Skin of body (tissue), 2 donors: Measurements from ENCODE around the gene FYB1. TPM values are rescaled to one million over a fixed set of nuclear protein-coding genes. Genes with fewer than 3 reads are reported as not detected.
A peak's percentile ranks its signal among the peaks of the same experiment; 100 is the strongest.
"Not testable (repeated sequence)": the region's sequence is repeated elsewhere in the genome, so short reads cannot be mapped to it uniquely, and the experiment has no call there.

Source experiments
- DNase-seq: peaks from one replicate; lab custom pipeline; 2025; lab: John Stamatoyannopoulos, UW
- total RNA-seq: library from RNA; depleted of rRNA; stranded (reverse); fragments of >200 nt; gene quantifications from one replicate; pipeline ENCODE4 v1.2.3, GENCODE V29; 2014

Gene FYB1
- total RNA-seq, 1 donor from 2014 or later = 6.2 TPM

- DNase-seq = no peak
Measured at GRCh38 chr5:39226558-39226957, 7.2 kb upstream of the FYB1 start.

DNA sequence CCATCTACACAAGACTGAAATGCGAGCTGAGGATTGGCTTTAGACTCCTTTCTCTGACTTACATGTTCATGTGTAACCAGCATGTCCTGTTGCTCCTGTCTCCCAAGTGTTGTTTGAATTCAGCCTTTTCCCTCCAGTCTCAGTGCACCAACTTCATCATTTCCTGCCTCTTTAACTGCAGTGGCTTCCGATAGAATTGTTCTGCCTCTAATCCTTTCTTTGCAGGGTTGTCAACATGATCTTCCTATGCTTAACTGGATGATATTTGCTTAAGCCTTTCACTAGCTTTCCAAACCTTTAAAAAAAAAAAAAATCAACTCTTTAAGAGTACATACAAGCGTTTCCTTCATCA, 6.7 kb upstream of the FYB1 start:
- DNase-seq = no peak

DNA sequence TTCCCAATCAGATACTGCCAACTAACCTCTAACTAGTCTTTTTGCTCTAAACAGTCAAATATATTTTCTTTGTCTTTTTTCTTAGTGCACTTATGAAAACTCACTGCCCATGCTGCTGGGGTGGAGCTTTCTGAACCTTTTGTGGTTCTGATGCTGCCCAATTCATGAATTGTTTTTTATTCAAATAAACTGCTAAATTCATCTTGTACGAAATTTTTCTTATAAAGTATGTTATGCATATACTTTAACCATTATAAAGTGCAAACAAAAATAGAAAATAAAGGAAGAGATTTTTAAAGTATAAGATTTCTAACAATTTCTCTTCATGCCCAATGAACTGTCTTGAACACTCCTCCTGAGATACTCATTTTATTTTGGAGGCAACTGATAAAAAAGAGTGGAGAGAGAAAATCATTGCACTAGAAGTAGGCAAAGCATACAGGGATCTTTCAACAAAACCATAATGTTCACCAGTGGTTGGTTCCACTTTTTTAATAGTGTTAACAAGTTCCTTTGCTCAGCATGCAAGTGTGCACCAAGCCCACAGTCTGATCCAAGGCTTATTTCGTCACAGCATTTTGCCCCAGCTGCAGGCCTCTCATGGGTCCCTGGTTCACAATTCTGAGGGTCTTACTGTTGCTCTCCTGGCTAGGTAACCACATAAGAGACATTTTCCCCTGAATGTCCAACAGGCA, 6.2 kb upstream of the FYB1 start:
- no peak for DNase-seq

- DNase-seq = no peak
Measured at GRCh38 chr5:39224196-39224761, 4.9 kb upstream of the FYB1 start.

- no peak for DNase-seq
Measured at GRCh38 chr5:39223565-39224156, 4.3 kb upstream of the FYB1 start.

DNA sequence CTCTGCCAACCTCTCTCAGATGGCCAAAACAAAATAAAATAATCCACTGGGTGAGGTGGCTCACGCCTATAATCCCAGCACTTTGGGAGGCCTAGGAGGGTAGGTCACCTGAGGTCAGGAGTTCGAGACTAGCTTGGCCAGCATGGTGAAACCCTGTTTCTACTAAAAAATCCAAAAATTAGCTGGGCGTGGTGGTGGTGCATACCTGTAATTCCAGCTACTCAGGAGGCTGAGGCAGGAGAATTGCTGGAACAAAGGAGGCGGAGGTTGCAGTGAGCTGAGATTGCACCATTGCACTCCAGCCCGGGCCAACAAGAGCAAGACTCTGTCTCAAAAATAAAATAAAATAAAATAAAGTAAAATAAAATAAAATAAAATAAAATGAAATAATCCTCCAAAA, 2.3 kb upstream of the FYB1 start:
- not testable (repeated sequence) for DNase-seq

DNA sequence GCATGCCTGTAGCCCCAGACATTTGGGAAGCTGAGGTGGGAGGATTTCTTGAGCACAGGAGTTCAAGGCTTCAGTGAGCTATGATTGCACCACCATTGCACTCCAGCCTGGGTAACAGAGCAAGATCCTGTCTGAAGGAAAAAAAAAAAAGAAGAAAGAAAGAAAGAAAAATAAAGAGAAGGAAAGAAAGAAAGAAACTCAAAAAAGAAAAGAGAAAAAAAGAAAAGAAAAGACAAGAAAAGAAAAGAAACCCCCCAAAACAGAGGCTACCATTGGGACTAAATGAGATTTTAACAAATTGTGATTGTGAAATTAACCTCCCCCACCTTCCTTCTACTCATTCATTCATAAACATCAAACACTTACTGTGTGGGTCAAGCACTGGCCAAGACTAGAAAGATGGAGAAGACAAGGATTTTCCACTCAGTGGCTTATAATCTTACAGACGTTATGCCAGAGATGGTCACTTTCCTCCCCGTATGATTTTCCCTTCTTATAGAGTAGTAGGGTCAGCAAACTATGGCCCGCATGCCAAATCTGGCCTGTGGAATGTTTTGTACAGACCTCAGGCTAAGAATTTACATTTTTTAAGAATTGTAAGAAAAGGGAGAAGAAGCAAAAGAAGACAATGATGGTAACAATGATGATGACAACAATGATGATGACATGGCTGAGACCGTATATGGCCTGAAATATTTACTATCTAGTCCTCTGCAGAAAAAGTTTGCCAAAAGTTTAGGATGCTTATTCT, 1.1 kb upstream of the FYB1 start:
- no peak for DNase-seq

GRCh38 chr5:39218482-39219402, 621 bp downstream of the FYB1 start:
- peak; percentile 89 for DNase-seq

DNA sequence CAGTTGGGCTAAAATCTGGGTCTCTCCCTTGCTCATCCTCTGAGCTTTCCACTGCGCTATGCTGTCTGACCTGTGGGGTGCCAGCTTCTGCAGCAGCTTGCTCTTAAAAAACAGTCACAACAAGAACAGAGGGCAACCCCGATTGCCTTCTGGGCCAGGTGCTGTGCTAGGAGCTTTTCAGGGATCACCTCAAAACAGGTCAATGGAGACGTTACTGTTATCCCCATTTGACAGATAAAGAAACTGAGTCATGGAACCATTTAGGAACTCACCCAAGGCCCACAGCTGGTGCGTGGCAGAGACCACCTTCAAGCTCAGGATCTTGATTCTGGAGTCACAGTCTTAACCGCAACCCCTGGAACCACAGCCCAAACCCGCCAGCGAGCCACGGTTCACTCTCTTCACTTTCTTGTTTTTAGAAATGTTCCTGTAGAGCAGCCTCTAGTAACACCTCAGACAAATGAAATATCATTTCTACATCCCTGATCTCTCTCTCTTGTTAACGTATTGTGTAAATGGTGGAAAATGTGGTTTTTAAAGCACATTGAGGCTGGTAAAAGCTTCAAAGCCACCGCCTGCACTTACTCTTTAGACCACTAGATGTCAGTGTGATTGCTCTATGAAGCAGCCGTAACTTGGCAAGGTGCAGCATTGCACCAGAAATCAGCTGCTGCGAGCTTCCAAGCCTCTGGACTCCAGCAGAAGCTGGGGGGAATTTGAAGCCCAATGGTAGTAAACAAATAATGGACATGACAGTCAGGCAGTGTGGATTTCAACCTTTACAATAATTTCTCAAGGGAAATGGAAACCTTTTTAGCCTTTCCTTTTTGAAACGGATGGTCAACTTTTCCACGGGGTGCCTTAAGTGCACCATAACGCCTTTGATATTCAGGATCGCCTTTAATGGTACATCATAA, 1.7 kb downstream of the FYB1 start:
- peak; percentile 87 for DNase-seq

GRCh38 chr5:39216631-39217030, 2.7 kb downstream of the FYB1 start:
- DNase-seq = no peak

DNA sequence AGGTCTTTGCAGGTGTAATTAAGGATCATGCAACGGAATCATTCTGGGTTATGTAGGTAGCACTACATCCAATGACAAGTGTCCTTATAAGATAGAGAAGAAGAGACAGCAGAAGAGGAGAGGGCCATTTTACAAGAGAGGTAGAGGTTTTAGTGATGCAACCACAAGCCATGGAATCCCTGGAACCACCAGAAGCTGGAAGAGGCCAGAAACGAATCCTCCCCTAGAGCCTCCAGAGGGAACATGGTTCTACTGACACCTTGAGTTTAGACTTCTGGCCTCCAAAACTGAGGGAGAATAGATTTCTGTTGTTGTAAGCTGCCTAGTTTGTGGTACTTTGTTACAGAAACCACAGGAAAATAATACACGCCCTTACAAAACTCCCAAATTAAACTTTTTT, 3.5 kb downstream of the FYB1 start:
- DNase-seq = no peak

GRCh38 chr5:39214912-39215709, 4.3 kb downstream of the FYB1 start:
- DNase-seq = no peak

- DNase-seq = no peak
Measured at GRCh38 chr5:39213447-39214207, 5.7 kb downstream of the FYB1 start.

DNA sequence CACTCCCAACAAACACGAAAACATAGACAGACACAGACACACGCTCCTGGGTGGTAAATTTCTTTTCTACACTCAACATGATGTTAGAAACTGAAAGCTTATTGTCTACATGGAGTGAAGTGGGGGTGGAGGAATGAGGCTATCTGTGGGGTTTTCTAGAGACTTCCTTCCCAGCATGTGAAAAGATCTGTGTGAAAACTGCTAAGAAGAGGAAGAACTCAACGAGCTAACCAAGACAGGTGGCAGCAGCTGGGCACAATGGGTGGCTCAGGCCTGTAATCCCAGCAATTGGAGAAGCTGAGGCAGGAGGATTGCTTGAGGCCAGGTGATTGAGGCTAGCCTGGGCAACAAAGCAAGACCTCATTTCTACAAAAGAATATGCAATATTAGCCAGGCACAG, 7.6 kb downstream of the FYB1 start:
- DNase-seq = no peak

DNA sequence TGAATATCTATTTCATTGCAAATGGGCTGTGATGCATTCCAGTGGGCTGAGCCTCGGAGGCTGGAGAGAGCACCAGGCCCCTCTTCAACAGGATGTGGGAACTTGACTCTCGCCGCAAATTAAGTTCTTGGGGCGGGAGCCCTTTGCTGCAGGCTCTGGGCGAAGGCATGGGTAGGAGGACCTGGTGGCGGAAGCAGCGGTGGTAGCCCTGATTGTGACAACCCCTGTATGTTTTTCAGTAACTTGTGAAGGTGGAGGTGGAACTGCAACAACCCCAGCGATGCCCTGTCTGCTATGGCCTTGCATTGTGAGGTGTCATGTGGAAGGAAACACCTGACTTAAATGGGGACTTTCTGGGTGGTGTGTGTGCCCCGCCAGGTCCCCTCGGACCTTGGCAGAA, 9.4 kb downstream of the FYB1 start:
- DNase-seq = no peak

DNA sequence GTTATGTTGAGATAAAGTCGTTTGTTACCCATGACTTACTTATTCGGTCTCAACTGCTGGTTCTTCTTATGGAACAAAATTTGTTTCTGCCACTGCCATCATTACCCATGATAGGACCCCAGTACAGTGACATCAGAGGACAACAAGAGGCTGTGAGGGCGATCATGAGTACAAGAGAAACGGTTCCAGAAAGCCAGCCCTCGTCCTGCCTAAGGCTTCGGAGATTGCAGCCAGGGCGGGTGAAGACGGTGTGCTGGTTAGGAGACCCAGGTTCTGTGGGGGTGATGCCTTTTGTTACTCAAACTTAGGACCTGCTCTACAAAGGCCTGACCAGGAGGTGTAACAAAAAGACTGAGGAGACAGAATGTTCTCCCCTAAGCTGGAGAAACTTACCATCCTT, 10.9 kb downstream of the FYB1 start:
- no peak for DNase-seq

- no peak for DNase-seq
Measured at GRCh38 chr5:39207345-39208045, 11.9 kb downstream of the FYB1 start.
